ENCODE measurements around the gene HIVEP3.

HIVEP3 gene

GRCh38 chr1:41479000-41479807 is 439.5 kb downstream of the HIVEP3 start:
- Histone ChIP-seq H3K36me3 (ENCODE audit: control insufficient read depth, insufficient read depth, low read length) (no peaks in the 10 kb centered on the region; the same call in 1 of the 2 replicates), H3K4me3 (ENCODE audit: low read length) (no peak overlapping the region), H3K9me3 (ENCODE audit: control insufficient read depth, insufficient read depth, low read length) (no peaks in the 10 kb centered on the region), H3K27me3 (ENCODE audit: control insufficient read depth, insufficient read depth, low read length) (no peaks in the 10 kb centered on the region), H3K4me1 (ENCODE audit: control insufficient read depth, insufficient read depth, low read length) (peaks cover 4% of the 10 kb centered on the region), H3K27ac (ENCODE audit: low read length) (no peak overlapping the region)
- no peak for DNase-seq (ENCODE audit: low read depth, low spot score)
- no CpG with 5 or more reads among the region's 19 CpGs for WGBS (ENCODE audit: insufficient coverage, insufficient read length)

DNA sequence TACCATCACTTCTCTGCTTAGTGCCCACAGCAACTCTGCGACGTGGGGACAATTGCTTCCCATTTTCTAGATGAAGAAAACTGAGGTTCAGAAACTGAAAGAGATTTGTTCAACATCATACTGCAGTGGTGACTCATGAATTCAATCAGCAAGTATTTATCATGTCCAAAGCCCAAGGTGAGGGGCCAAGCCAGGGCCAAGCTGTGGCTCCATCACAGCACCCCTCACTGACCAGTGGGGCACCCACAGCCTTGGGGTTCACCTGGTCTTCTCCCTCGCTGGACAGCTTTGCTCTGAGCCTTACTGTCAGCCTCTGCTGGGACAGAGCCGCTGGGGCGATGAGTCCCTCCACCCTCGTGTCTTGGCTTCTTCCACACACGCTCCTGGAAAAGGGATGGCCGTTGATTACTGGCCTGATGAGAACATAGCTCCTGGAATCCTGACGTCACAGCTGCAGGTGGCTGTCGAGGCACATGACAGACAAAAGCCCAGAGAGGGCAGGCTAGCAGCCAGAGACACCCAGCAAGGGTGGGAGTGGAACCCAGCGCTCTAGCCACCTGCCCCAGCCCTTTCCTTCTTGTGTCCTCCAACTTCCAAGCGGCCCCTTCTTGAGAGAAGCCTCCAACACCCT is 440.5 kb downstream of the HIVEP3 start:
- Histone ChIP-seq H3K9me3 (ENCODE audit: control insufficient read depth, insufficient read depth, low read length) (no peaks in the 10 kb centered on the region), H3K4me3 (ENCODE audit: low read length) (no peak overlapping the region), H3K4me1 (ENCODE audit: control insufficient read depth, insufficient read depth, low read length) (peaks cover 4% of the 10 kb centered on the region), H3K36me3 (ENCODE audit: control insufficient read depth, insufficient read depth, low read length) (no peaks in the 10 kb centered on the region; the same call in 1 of the 2 replicates), H3K27me3 (ENCODE audit: control insufficient read depth, insufficient read depth, low read length) (no peaks in the 10 kb centered on the region), H3K27ac (ENCODE audit: low read length) (no peak overlapping the region)
- WGBS (ENCODE audit: insufficient coverage, insufficient read length) = no CpG with 5 or more reads among the region's 12 CpGs
- no peak for DNase-seq (ENCODE audit: low read depth, low spot score)

- H3K27ac ChIP-seq (ENCODE audit: low read length) = no peak overlapping the region
- H3K4me1 ChIP-seq (ENCODE audit: control insufficient read depth, insufficient read depth, low read length) = peaks cover 4% of the 10 kb centered on the region
- no peaks in the 10 kb centered on the region for H3K9me3 ChIP-seq (ENCODE audit: control insufficient read depth, insufficient read depth, low read length)
- WGBS (ENCODE audit: insufficient coverage, insufficient read length) = no CpG with 5 or more reads among the region's 11 CpGs
- DNase-seq (ENCODE audit: low read depth, low spot score) = no peak
- no peak overlapping the region for H3K4me3 ChIP-seq (ENCODE audit: low read length)
- H3K27me3 ChIP-seq (ENCODE audit: control insufficient read depth, insufficient read depth, low read length) = no peaks in the 10 kb centered on the region
- H3K36me3 ChIP-seq (ENCODE audit: control insufficient read depth, insufficient read depth, low read length) = no peaks in the 10 kb centered on the region; the same call in 1 of the 2 replicates
Observed at GRCh38 chr1:41476807-41477361, 441.8 kb downstream of the HIVEP3 start.

DNA sequence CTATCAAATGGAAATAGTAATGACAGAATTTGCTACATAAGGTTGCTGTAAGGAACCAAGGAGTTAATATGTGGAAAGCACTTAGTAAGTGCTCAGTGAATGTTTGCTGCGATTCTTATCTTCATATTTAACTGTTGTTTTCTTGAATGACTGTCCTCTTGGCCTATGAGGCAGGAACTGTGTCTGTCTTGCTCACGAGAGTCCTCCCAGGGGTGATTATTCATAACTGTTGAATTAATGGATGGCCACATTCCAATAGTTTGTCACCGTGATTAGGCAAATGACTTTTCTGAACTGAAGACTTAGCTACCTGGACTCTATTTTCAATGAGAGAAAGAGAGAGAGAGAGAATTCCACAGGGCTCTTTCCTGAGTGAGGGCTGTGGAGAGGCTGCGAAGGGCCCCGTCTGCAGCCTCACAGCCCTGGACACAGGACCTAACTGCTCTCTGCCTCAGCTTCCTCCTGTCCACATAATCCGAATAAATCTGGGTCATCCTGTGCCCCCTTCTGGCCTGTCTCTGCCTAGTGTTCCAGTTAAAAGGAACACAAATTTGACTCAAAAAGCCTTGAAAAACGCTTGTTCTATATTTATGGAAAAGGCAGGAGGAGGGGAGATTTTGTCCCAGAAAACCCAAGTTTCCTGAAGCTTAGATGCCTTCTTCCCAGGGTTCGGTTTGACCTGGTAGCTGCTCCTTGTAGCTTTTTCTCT is 442.7 kb downstream of the HIVEP3 start:
- Histone ChIP-seq H3K27ac (ENCODE audit: low read length) (no peak overlapping the region), H3K4me1 (ENCODE audit: control insufficient read depth, insufficient read depth, low read length) (peaks cover 4% of the 10 kb centered on the region), H3K36me3 (ENCODE audit: control insufficient read depth, insufficient read depth, low read length) (no peaks in the 10 kb centered on the region; the same call in 1 of the 2 replicates), H3K27me3 (ENCODE audit: control insufficient read depth, insufficient read depth, low read length) (no peaks in the 10 kb centered on the region), H3K9me3 (ENCODE audit: control insufficient read depth, insufficient read depth, low read length) (no peaks in the 10 kb centered on the region), H3K4me3 (ENCODE audit: low read length) (no peak overlapping the region)
- WGBS (ENCODE audit: insufficient coverage, insufficient read length) = no CpG with 5 or more reads among the region's 8 CpGs
- DNase-seq (ENCODE audit: low read depth, low spot score) = no peak

DNA sequence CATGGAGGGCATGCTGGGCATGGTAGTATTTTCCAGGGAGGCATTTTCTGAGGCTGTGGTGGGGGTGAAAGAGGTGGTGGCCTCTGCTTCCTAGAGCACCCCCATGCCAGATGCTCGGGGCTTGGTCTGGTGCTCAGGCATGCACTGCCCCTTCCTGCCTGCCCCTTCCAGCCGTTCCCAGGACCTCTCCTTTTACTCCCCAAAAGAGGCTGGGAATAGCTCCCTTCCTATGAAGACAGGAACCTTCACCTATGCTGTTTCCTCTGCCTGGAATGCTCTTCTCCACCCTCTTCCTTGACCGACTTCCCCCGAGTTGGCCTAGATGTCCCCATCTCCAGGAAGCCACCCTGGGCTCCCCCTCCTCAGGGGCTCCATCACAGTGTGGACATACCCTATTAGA is 443.4 kb downstream of the HIVEP3 start:
- no peak overlapping the region for H3K4me3 ChIP-seq (ENCODE audit: low read length)
- H3K36me3 ChIP-seq (ENCODE audit: control insufficient read depth, insufficient read depth, low read length) = no peaks in the 10 kb centered on the region; the same call in 1 of the 2 replicates
- H3K27me3 ChIP-seq (ENCODE audit: control insufficient read depth, insufficient read depth, low read length) = no peaks in the 10 kb centered on the region
- no peak overlapping the region for H3K27ac ChIP-seq (ENCODE audit: low read length)
- H3K4me1 ChIP-seq (ENCODE audit: control insufficient read depth, insufficient read depth, low read length) = peaks cover 4% of the 10 kb centered on the region
- no CpG with 5 or more reads among the region's 4 CpGs for WGBS (ENCODE audit: insufficient coverage, insufficient read length)
- DNase-seq (ENCODE audit: low read depth, low spot score) = no peak
- no peaks in the 10 kb centered on the region for H3K9me3 ChIP-seq (ENCODE audit: control insufficient read depth, insufficient read depth, low read length)

- Histone ChIP-seq H3K36me3 (ENCODE audit: control insufficient read depth, insufficient read depth, low read length) (no peaks in the 10 kb centered on the region; the same call in 1 of the 2 replicates), H3K9me3 (ENCODE audit: control insufficient read depth, insufficient read depth, low read length) (no peaks in the 10 kb centered on the region), H3K27me3 (ENCODE audit: control insufficient read depth, insufficient read depth, low read length) (no peaks in the 10 kb centered on the region), H3K4me3 (ENCODE audit: low read length) (no peak overlapping the region), H3K4me1 (ENCODE audit: control insufficient read depth, insufficient read depth, low read length) (peaks cover 4% of the 10 kb centered on the region), H3K27ac (ENCODE audit: low read length) (no peak overlapping the region)
- DNase-seq (ENCODE audit: low read depth, low spot score) = no peak
- no CpG with 5 or more reads among the region's 17 CpGs for WGBS (ENCODE audit: insufficient coverage, insufficient read length)
Observed at GRCh38 chr1:41474490-41475271, 444.0 kb downstream of the HIVEP3 start.

DNA sequence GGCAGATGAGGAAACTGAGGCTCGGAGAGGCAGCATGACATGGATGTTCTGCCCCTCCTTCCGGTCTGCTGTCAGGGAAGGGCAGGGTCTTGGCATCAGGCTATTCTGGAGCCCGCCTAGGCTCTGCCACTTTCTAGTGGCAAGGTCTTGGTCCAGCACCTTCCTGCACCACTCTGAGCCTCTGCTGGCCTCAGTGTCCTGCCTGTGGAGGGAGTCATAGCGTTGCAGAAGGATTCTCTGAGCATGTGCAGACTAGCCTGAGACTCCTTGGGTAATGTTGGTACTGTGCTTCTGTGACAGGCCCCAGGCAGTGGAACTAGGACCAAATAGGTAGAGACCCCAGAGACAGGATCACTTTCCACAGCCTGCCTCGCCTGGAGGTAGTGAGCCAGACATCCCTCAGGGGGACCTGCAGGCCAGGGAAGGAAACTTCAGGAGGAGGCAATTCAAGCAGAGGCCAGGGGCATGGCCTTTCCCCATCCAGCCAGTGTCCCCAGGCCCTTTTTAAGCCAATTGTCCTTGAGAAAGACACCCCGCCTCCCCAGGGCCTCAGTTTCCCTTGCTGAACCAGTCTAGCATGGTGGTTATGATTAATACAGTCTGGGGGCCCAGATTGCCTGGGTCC is 444.9 kb downstream of the HIVEP3 start:
- Histone ChIP-seq H3K4me1 (ENCODE audit: control insufficient read depth, insufficient read depth, low read length) (peaks cover 4% of the 10 kb centered on the region), H3K27me3 (ENCODE audit: control insufficient read depth, insufficient read depth, low read length) (no peaks in the 10 kb centered on the region), H3K4me3 (ENCODE audit: low read length) (no peak overlapping the region), H3K36me3 (ENCODE audit: control insufficient read depth, insufficient read depth, low read length) (no peaks in the 10 kb centered on the region; the same call in 1 of the 2 replicates), H3K9me3 (ENCODE audit: control insufficient read depth, insufficient read depth, low read length) (no peaks in the 10 kb centered on the region), H3K27ac (ENCODE audit: low read length) (no peak overlapping the region)
- DNase-seq (ENCODE audit: low read depth, low spot score) = no peak
- no CpG with 5 or more reads among the region's 6 CpGs for WGBS (ENCODE audit: insufficient coverage, insufficient read length)

GRCh38 chr1:41471658-41472057 is 447.1 kb downstream of the HIVEP3 start:
- WGBS (ENCODE audit: insufficient coverage, insufficient read length) = no CpG with 5 or more reads among the region's 6 CpGs
- no peak for DNase-seq (ENCODE audit: low read depth, low spot score)
- H3K27me3 ChIP-seq (ENCODE audit: control insufficient read depth, insufficient read depth, low read length) = no peaks in the 10 kb centered on the region
- H3K4me3 ChIP-seq (ENCODE audit: low read length) = no peak overlapping the region
- H3K27ac ChIP-seq (ENCODE audit: low read length) = no peak overlapping the region
- H3K36me3 ChIP-seq (ENCODE audit: control insufficient read depth, insufficient read depth, low read length) = no peaks in the 10 kb centered on the region
- H3K4me1 ChIP-seq (ENCODE audit: control insufficient read depth, insufficient read depth, low read length) = no peaks in the 10 kb centered on the region; the same call in 1 of the 2 replicates
- no peaks in the 10 kb centered on the region for H3K9me3 ChIP-seq (ENCODE audit: control insufficient read depth, insufficient read depth, low read length)

GRCh38 chr1:41469706-41470105 is 449.0 kb downstream of the HIVEP3 start:
- no peaks in the 10 kb centered on the region for H3K4me1 ChIP-seq (ENCODE audit: control insufficient read depth, insufficient read depth, low read length)
- H3K36me3 ChIP-seq (ENCODE audit: control insufficient read depth, insufficient read depth, low read length) = no peaks in the 10 kb centered on the region
- DNase-seq (ENCODE audit: low read depth, low spot score) = no peak
- no peaks in the 10 kb centered on the region for H3K9me3 ChIP-seq (ENCODE audit: control insufficient read depth, insufficient read depth, low read length)
- H3K4me3 ChIP-seq (ENCODE audit: low read length) = no peak overlapping the region
- no CpG with 5 or more reads among the region's 5 CpGs for WGBS (ENCODE audit: insufficient coverage, insufficient read length)
- H3K27me3 ChIP-seq (ENCODE audit: control insufficient read depth, insufficient read depth, low read length) = no peaks in the 10 kb centered on the region
- no peak overlapping the region for H3K27ac ChIP-seq (ENCODE audit: low read length)

Measured in iPS DF 6.9 (cell line).